ENCODE results near the gene SAP130.
"Not testable (repeated sequence)": the region's sequence is repeated elsewhere in the genome, so short reads cannot be mapped to it uniquely, and the experiment has no call there.

Gene SAP130

GRCh38 chr2:127950264-127950663 is 77.6 kb downstream of the SAP130 start:
- DNase-seq, result no peak

GRCh38 chr2:127945281-127945680 is 82.6 kb downstream of the SAP130 start:
- no peak for DNase-seq

GRCh38 chr2:127943186-127943585 is 84.7 kb downstream of the SAP130 start:
- DNase-seq, result no peak

GRCh38 chr2:127942002-127942401 is 85.9 kb downstream of the SAP130 start:
- no peak for DNase-seq

GRCh38 chr2:127941461-127941860 is 86.4 kb downstream of the SAP130 start:
- no peak for DNase-seq

- no peak for DNase-seq
Observed at GRCh38 chr2:127940641-127941040, 87.2 kb downstream of the SAP130 start.

- DNase-seq, result no peak
Observed at GRCh38 chr2:127935337-127935736, 92.5 kb downstream of the SAP130 start.

GRCh38 chr2:127932199-127932876 is 95.5 kb downstream of the SAP130 start:
- DNase-seq, result no peak

GRCh38 chr2:127929449-127929848 is 98.4 kb downstream of the SAP130 start:
- DNase-seq, result no peak

- DNase-seq, result no peak
Observed at GRCh38 chr2:127927384-127927783, 100.5 kb downstream of the SAP130 start.

GRCh38 chr2:127917916-127918315 is 109.9 kb downstream of the SAP130 start:
- DNase-seq, result no peak

- no peak for DNase-seq
Observed at GRCh38 chr2:127913808-127914457, 113.9 kb downstream of the SAP130 start.

- no peak for DNase-seq
Observed at GRCh38 chr2:127911737-127912136, 116.1 kb downstream of the SAP130 start.

- DNase-seq, result no peak
Observed at GRCh38 chr2:127910415-127910814, 117.4 kb downstream of the SAP130 start.

GRCh38 chr2:127909019-127909418 is 118.8 kb downstream of the SAP130 start:
- DNase-seq, result no peak

GRCh38 chr2:127907733-127908400 is 120.0 kb downstream of the SAP130 start:
- not testable (repeated sequence) for DNase-seq

- DNase-seq, result no peak
Observed at GRCh38 chr2:127906206-127906926, 121.5 kb downstream of the SAP130 start.

- DNase-seq, result no peak
Observed at GRCh38 chr2:127901339-127902056, 126.4 kb downstream of the SAP130 start.

GRCh38 chr2:127897531-127898211 is 130.2 kb downstream of the SAP130 start:
- DNase-seq, result no peak

GRCh38 chr2:127893494-127893893 is 134.4 kb downstream of the SAP130 start:
- no peak for DNase-seq

- DNase-seq, result no peak
Observed at GRCh38 chr2:127893033-127893432, 134.8 kb downstream of the SAP130 start.

- no peak for DNase-seq
Observed at GRCh38 chr2:127891811-127892210, 136.0 kb downstream of the SAP130 start.
